Lower leg skin (tissue), 3 donors: ENCODE results near the gene RFC4.

Experiments
- POLR2A ChIP-seq, 2 donors: fragments of 450-650 bp; IDR thresholded peaks; one replicate each; pipeline ENCODE4 v1.6.1; 2016 to 2017; ENCODE audit warnings: antibody characterized with exemption in 2 of 2, mild to moderate bottlenecking in 1 of 2, moderate library complexity in 1 of 2
- TF ChIP-seq, protein P1 (sequence below), 3 donors: fragments of 450-650 bp; IDR thresholded peaks; one replicate each; pipeline ENCODE4 v1.5.1; 2016; ENCODE audit warnings: antibody characterized with exemption in 3 of 3, mild to moderate bottlenecking in 3 of 3, moderate library complexity in 2 of 3

DNA sequence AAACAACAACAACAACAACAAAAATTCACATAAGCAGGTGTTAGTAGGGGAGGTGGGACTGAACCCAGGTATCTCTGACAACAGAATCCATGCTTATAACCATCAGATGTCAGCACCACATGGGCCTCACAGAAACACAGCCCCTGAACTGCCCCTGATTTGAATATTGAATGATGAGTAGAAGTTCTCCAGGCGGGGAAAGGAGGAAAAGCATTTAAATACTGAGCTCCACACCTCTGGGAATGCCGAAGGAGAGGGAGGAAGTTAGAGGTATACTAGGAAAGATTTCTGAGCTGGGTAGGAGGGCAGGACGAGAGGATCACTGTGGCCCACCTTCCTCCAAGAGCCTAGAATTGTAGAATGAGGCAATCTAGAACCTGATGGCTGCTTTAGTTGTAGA is 54.8 kb downstream of the RFC4 start:
- TF ChIP-seq, protein P1, sequence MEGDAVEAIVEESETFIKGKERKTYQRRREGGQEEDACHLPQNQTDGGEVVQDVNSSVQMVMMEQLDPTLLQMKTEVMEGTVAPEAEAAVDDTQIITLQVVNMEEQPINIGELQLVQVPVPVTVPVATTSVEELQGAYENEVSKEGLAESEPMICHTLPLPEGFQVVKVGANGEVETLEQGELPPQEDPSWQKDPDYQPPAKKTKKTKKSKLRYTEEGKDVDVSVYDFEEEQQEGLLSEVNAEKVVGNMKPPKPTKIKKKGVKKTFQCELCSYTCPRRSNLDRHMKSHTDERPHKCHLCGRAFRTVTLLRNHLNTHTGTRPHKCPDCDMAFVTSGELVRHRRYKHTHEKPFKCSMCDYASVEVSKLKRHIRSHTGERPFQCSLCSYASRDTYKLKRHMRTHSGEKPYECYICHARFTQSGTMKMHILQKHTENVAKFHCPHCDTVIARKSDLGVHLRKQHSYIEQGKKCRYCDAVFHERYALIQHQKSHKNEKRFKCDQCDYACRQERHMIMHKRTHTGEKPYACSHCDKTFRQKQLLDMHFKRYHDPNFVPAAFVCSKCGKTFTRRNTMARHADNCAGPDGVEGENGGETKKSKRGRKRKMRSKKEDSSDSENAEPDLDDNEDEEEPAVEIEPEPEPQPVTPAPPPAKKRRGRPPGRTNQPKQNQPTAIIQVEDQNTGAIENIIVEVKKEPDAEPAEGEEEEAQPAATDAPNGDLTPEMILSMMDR (IDR thresholded peaks at IDR 0.05): no peak
- TF ChIP-seq POLR2A (IDR thresholded peaks at IDR 0.05): no peak
